ENCODE measurements around the gene THUMPD3. TPM values are rescaled to one million over a fixed set of nuclear protein-coding genes. Genes with fewer than 3 reads are reported as not detected.

The THUMPD3 gene
- total and polyA plus RNA-seq, 9 of the 15 experiments (the other 6 are each of a cell fraction or from before 2014, with no cell fraction given) = 58.3 to 132 (median 113) TPM

- FAIRE-seq = no peak
- peaks cover 97% of the 10 kb centered on the region for H3K36me3 ChIP-seq (ENCODE audit: control insufficient read depth, insufficient read depth, low read length)
- H3K4me2 ChIP-seq (ENCODE audit: insufficient read depth, low read length) = no peak overlapping the region
- no peak overlapping the region for H3K9ac ChIP-seq (ENCODE audit: insufficient read depth in 1 of 2, low read depth in 2 of 2, low read length in 2 of 2)
- H3K27me3 ChIP-seq (ENCODE audit: control insufficient read depth in 2 of 2, insufficient read depth in 2 of 2, low read length in 2 of 2) = no peaks in the 10 kb centered on the region
- BruUV-seq (replicated peaks) = no TSS peak
- in situ Hi-C loops (cut with MboI) = no loop called here
- ChIA-PET CTCF (ENCODE audit: low intra/inter-chr PET ratio) (no interaction called here), POLR2A (interaction anchor here (0.7 to 4.5 kb wide), 4 partner anchors 10 to 23 kb away, joined by 3 to 49 read pairs (median 16); partner anchors contain the start of genes SETD5 and THUMPD3)
- no peak overlapping the region for H3K4me3 ChIP-seq
- no peaks in the 10 kb centered on the region for H3K4me1 ChIP-seq (replicated peaks in 1 of 2; ENCODE audit: control insufficient read depth in 2 of 2, insufficient read depth in 2 of 2, low read length in 2 of 2)
- no peak overlapping the region for H2AFZ ChIP-seq (ENCODE audit: low read depth, low read length)
- no peaks in the 10 kb centered on the region for H3K9me1 ChIP-seq (ENCODE audit: control insufficient read depth, insufficient read depth, low read length)
- H4K20me1 ChIP-seq (replicated peaks; ENCODE audit: control insufficient read depth, insufficient read depth, low read length) = no peaks in the 10 kb centered on the region; the same call in 1 of the 2 replicates
- peaks cover 64% of the 10 kb centered on the region for H3K79me2 ChIP-seq (ENCODE audit: control insufficient read depth, insufficient read depth, low read length)
- intact Hi-C loops (cut with micrococcal nuclease) = no loop called here
- no peak for ATAC-seq
- 94% methylated on average over 3 of the region's 3 CpGs for WGBS (ENCODE audit: insufficient coverage, low coverage, missing lambda C conversion rate)
- H3K9me3 ChIP-seq (replicated peaks; ENCODE audit: control insufficient read depth, insufficient read depth, low read depth, low read length) = no peaks in the 10 kb centered on the region
- no peak overlapping the region for H3K27ac ChIP-seq (ENCODE audit: extremely low read depth, low read depth, low read length)
- DNase-seq (ENCODE audit: extremely low read depth in 1 of 4, low spot score in 3 of 4) = no peak
- TF ChIP-seq CEBPG (CRISPR knock-in tag; IDR thresholded peaks at IDR 0.05) (no peak), CEBPG (tag; conservative IDR thresholded peaks at IDR 0.05 in 1 of 2, IDR thresholded peaks at IDR 0.05 in 1 of 2) (no peak), E2F1 (CRISPR knock-in tag; IDR thresholded peaks at IDR 0.05) (no peak), TFE3 (CRISPR knock-in tag; IDR thresholded peaks at IDR 0.05) (no peak), ZNF785 (CRISPR knock-in tag; IDR thresholded peaks at IDR 0.05) (no peak), ID3 (CRISPR knock-in tag; IDR thresholded peaks at IDR 0.05) (no peak), ID3 (tag; IDR thresholded peaks at IDR 0.05) (no peak), ZBTB49 (CRISPR knock-in tag; IDR thresholded peaks at IDR 0.05; ENCODE audit: borderline replicate concordance) (no peak), NFATC3 (IDR thresholded peaks at IDR 0.05) (no peak), ARID3B (CRISPR knock-in tag; IDR thresholded peaks at IDR 0.05; ENCODE audit: borderline replicate concordance) (no peak), ZNF311 (CRISPR knock-in tag; IDR thresholded peaks at IDR 0.05) (no peak), THRA (IDR thresholded peaks at IDR 0.05) (no peak), RHOXF2B (CRISPR knock-in tag; conservative IDR thresholded peaks at IDR 0.05) (no peak), KLF1 (tag; IDR thresholded peaks at IDR 0.05) (no peak)
Measured at GRCh38 chr3:9373465-9373864, 10.6 kb downstream of the THUMPD3 start.
